Thyroid gland (tissue), 4 donors: Measurements from ENCODE around the gene ISCA1.

Experiments used
- CTCF ChIP-seq, 6 experiments: fragments of 200-600 bp in 3 of 6; fragments of 450-650 bp in 3 of 6; sonication (generic) in 3 of 6; IDR thresholded peaks; one replicate each; pipeline ENCODE4 v1.5.1; 2016 to 2019; ENCODE audit warnings: antibody characterized with exemption in 6 of 6, mild to moderate bottlenecking in 2 of 6, inconsistent platforms in 1 of 6, moderate library complexity in 1 of 6
- POLR2A ChIP-seq, 2 donors: fragments of 450-650 bp; IDR thresholded peaks; one replicate each; pipeline ENCODE4 v1.6.1; 2017; ENCODE audit warnings: antibody characterized with exemption in 2 of 2, mild to moderate bottlenecking in 2 of 2, moderate library complexity in 1 of 2

DNA sequence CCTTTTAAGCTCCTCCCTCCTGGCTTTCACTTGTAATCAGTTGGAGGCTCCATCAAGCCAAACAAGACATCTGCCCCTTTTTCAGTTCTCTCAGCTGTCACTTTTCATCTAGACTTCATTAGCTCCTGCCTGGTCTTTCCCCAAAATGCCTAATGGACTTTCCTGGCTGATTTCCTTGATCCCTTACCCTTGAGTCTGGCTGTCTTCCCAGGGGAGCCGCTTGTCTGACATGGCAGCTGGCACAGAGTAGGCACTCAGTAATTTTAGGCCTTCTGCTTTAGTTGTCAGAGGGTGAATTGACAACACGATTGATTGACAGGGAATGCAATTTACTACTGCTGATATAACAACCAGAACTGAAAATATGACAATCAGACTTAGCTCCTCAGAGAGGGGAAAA lies 24.9 kb downstream of the ISCA1 start:
- TF ChIP-seq CTCF (IDR thresholded peaks at IDR 0.05): no peak
- TF ChIP-seq POLR2A (IDR thresholded peaks at IDR 0.05): no peak
